T-cell (primary cell): ENCODE data around the gene MEGF8. TPM values are rescaled to one million over a fixed set of nuclear protein-coding genes. Genes with fewer than 3 reads are reported as not detected.

Source experiments
- ATAC-seq, 4 experiments: fragments of 200-7000 bp in 3 of 4; fragments of 150-1000 bp in 1 of 4; cut with Tn5 transposase; replicated peaks in 1 of 4; 1 replicate in 3 of 4; 2 replicates in 1 of 4; pipeline ENCODE4 v1.10.0; 2021; ENCODE audit warnings: moderate library complexity in 3 of 4, mild to moderate bottlenecking in 2 of 4, moderate number of reproducible peaks in 1 of 4
- CTCF ChIA-PET, 2 donors: fragments of 300-600 bp; sonication (Branson Sonifier 250); formaldehyde crosslinking; loops; one replicate each; lab custom pipeline; 2022; ENCODE audit warnings: antibody characterized with exemption in 2 of 2; lab: Charles Lee
- POLR2A ChIA-PET, 2 donors: fragments of 300-600 bp; sonication (Branson Sonifier 250); formaldehyde crosslinking; loops; one replicate each; lab custom pipeline; 2022; ENCODE audit warnings: antibody characterized with exemption in 2 of 2; lab: Charles Lee
- DNase-seq, 35 experiments: peaks; one replicate each; pipeline versions ENCODE4 v3.0.0 to v3.0.0-alpha.2; 2013 to 2023
- H3K27ac ChIP-seq: one replicate; pipeline ENCODE4 v1.5.1; 2013; ENCODE audit warnings: low read length
- H3K27me3 ChIP-seq, 2 experiments: replicated peaks in 1 of 2; 1 replicate in 1 of 2; 2 replicates in 1 of 2; pipeline versions ENCODE4 v1.6.1 to v1.7.0; 2013; ENCODE audit warnings: low read length in 1 of 2, mixed read lengths in 1 of 2; ENCODE audit not compliant: control insufficient read depth in 2 of 2, insufficient read depth in 2 of 2; ENCODE audit errors: extremely low read depth in 1 of 2
- H3K36me3 ChIP-seq, 2 donors: 1 replicate in 1 of 2; 2 replicates in 1 of 2; pipeline versions ENCODE4 v1.6.1 to v1.7.0; 2013; ENCODE audit warnings: low read length in 1 of 2; ENCODE audit not compliant: control insufficient read depth in 2 of 2, insufficient read depth in 1 of 2; ENCODE audit errors: extremely low read depth in 1 of 2
- H3K4me1 ChIP-seq, 2 experiments: 1 replicate in 1 of 2; 2 replicates in 1 of 2; pipeline versions ENCODE4 v1.6.1 to v1.7.0; 2013; ENCODE audit warnings: low read length in 2 of 2, mixed read lengths in 1 of 2; ENCODE audit not compliant: insufficient read depth in 2 of 2, control insufficient read depth in 1 of 2; ENCODE audit errors: extremely low read depth in 1 of 2
- H3K4me3 ChIP-seq, 2 donors: 1 replicate in 1 of 2; 2 replicates in 1 of 2; pipeline versions ENCODE4 v1.5.1 to v1.7.0; 2013; ENCODE audit warnings: mild to moderate bottlenecking in 2 of 2, low read length in 1 of 2, moderate library complexity in 1 of 2; ENCODE audit not compliant: control insufficient read depth in 1 of 2; ENCODE audit errors: extremely low read depth in 1 of 2
- H3K9me3 ChIP-seq: 2 replicates; pipeline ENCODE4 v1.7.0; 2013
- H3K27ac Mint-ChIP-seq, 2 donors: one replicate each; pipeline ENCODE4 v1.8.0; 2020 to 2021; ENCODE audit warnings: mild to moderate bottlenecking in 2 of 2, mixed read lengths in 2 of 2
- H3K27me3 Mint-ChIP-seq, 2 donors: one replicate each; pipeline ENCODE4 v1.8.0; 2021 to 2022; ENCODE audit warnings: mixed read lengths in 2 of 2
- H3K36me3 Mint-ChIP-seq: one replicate; pipeline ENCODE4 v1.8.0; 2021; ENCODE audit warnings: mixed read lengths
- H3K4me1 Mint-ChIP-seq, 3 donors: one replicate each; pipeline ENCODE4 v1.8.0; 2020 to 2022; ENCODE audit warnings: mixed read lengths in 3 of 3, mild to moderate bottlenecking in 1 of 3
- H3K4me3 Mint-ChIP-seq, 3 donors: one replicate each; pipeline ENCODE4 v1.8.0; 2020 to 2022; ENCODE audit warnings: mild to moderate bottlenecking in 3 of 3, mixed read lengths in 3 of 3, moderate library complexity in 3 of 3
- H3K9me3 Mint-ChIP-seq, 3 donors: one replicate each; pipeline ENCODE4 v1.8.0; 2020 to 2022; ENCODE audit warnings: mixed read lengths in 3 of 3
- WGBS: methylation state at CpG from one replicate; pipeline ENCODE4 v1.1.5; 2013; ENCODE audit warnings: missing lambda C conversion rate; ENCODE audit not compliant: insufficient coverage; 5-methylcytosine and 5-hydroxymethylcytosine counted together
- total RNA-seq, 35 experiments: library from RNA in 6 of 35; stranded (reverse) in 6 of 35; fragments of 120-200 nt in 1 of 35; gene quantifications; one replicate each; pipeline versions ENCODE4 v1.2.1 to v1.2.4 and lab custom pipeline; 2013 to 2026

The MEGF8 gene
- total RNA-seq, 5 donors from 2014 or later (not counting 1 experiment from before 2014, with no cell fraction given), result 5.2 to 11.4 (median 9.6) TPM

DNA sequence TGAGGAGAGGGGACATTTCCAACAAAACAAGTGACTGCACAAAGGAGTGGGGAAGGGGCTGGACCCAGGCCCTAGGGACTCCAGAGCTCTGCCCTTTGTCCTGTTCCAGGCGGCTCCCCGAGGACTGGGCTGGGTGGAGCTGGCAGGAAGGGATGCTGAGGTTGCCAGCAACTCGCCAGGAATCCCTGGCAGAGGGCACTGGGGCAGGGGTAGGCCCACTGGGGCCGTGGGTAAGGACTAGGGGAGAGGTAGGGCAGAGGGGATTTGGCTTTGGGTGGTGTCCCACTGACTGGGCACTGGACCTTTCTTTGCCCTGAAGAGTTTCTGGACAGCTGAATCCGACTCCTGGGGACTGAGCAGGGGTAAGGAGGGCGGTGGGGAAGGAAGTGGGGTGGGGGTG is 93.9 kb downstream of the MEGF8 start:
- H3K4me3 ChIP-seq, result no peak overlapping the region
- H3K4me1 ChIP-seq, result peaks cover 8 to 42% of the 10 kb centered on the region in 2 experiments
- ChIA-PET CTCF (interaction anchor here (0.6 to 2.2 kb wide), 6 partner anchors 14 to 283 kb away, joined by 4 to 12 read pairs (median 7); no protein-coding TSS in a partner anchor), POLR2A (no interaction called here)
- H3K9me3 ChIP-seq, result no peaks in the 10 kb centered on the region
- Mint-ChIP-seq H3K27me3 (no peaks in the 10 kb centered on the region), H3K36me3 (peaks cover 5% of the 10 kb centered on the region), H3K4me3 (no peak overlapping the region), H3K27ac (no peak overlapping the region), H3K9me3 (no peaks in the 10 kb centered on the region), H3K4me1 (peaks cover 41 to 45% (median 41%) of the 10 kb centered on the region in 3 donors)
- H3K27ac ChIP-seq, result no peak overlapping the region
- H3K27me3 ChIP-seq, result no peaks in the 10 kb centered on the region
- DNase-seq, result no peak
- ATAC-seq, result no peak
- 85% methylated on average over 5 of the region's 6 CpGs for WGBS
- H3K36me3 ChIP-seq, result peaks cover 0 to 8% of the 10 kb centered on the region in 2 donors

DNA sequence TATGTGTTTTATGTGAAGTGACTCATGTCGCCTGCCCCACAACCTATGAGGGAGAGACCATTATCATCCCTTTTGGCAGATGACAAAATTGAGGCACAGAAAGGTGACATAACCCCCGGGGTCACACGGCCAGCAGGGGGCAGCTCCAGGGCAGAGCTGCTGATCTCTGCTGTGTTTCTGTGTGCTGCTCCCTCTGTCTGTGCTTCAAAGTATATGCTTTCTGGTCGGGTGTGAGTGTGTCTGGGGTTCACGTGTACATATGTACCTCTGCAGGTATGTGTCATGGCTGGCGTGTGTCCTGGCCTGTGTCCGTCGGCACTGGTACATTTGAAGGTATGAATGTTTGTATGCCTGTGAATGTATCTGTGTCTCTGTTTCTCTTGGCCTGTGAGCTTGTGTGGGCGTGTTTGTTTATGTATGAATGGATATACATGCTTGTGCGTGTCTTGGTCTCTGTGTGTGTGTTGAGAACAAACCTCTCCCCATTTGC is 94.7 kb downstream of the MEGF8 start:
- ChIA-PET POLR2A (no interaction called here), CTCF (interaction anchor here (1.0 to 2.2 kb wide), 5 partner anchors 13 to 21 kb away, joined by 5 to 12 read pairs (median 6); no protein-coding TSS in a partner anchor)
- peaks cover 0 to 6% of the 10 kb centered on the region in 2 donors for H3K36me3 ChIP-seq
- H3K27ac ChIP-seq, result no peak overlapping the region
- no peak overlapping the region for H3K4me3 Mint-ChIP-seq
- H3K4me3 ChIP-seq, result no peak overlapping the region
- H3K4me1 ChIP-seq, result peaks cover 8 to 50% of the 10 kb centered on the region in 2 experiments
- DNase-seq (peak; percentile 46 to 85 (median 71)), ATAC-seq (peak in 3 of 4 experiments; percentile 13 to 21 (median 21))
- no peaks in the 10 kb centered on the region for H3K9me3 Mint-ChIP-seq
- H3K9me3 ChIP-seq, result no peaks in the 10 kb centered on the region
- peak overlapping the region; percentile 18 to 31 for H3K27ac Mint-ChIP-seq
- 38% methylated on average over 8 of the region's 10 CpGs for WGBS
- H3K36me3 Mint-ChIP-seq, result no peaks in the 10 kb centered on the region
- H3K27me3 Mint-ChIP-seq, result no peaks in the 10 kb centered on the region
- no peaks in the 10 kb centered on the region for H3K27me3 ChIP-seq
- peaks cover 42 to 47% (median 44%) of the 10 kb centered on the region in 3 donors for H3K4me1 Mint-ChIP-seq

DNA sequence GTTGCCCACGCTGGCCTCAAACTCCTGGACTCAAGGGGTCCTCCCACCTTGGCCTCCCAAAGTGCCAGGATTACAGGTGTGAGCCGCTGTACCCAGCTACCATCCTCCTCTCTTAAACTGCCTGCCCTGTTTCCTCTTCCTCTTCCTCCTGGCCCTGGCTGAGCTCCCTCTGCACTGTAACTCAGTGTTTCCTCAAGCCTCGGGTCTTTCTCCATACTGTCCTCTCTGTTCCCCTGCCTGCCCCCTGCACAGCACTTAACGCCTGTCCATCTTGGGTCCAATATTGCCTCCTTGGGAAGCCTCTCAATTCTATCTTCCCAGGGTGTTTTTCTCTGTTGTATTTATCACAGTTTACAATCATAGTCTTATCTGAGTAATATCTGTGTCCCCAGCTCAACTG is 95.7 kb downstream of the MEGF8 start:
- CTCF ChIA-PET, result interaction anchor here (1.5 to 2.2 kb wide), 3 partner anchors 18 to 20 kb away, joined by 5 to 12 read pairs (median 8); no protein-coding TSS in a partner anchor
- WGBS, result 90% methylated on average over 4 of the region's 4 CpGs
- DNase-seq (no peak), ATAC-seq (no peak)
- Histone ChIP-seq H3K9me3 (no peaks in the 10 kb centered on the region), H3K4me3 (no peak overlapping the region), H3K27ac (no peak overlapping the region), H3K36me3 (peaks cover 0 to 6% of the 10 kb centered on the region in 2 donors), H3K27me3 (no peaks in the 10 kb centered on the region), H3K4me1 (peaks cover 8 to 50% of the 10 kb centered on the region in 2 experiments)
- peak overlapping the region; percentile 94 to 99 (median 99) for H3K4me3 Mint-ChIP-seq
- H3K9me3 Mint-ChIP-seq, result no peaks in the 10 kb centered on the region
- H3K27me3 Mint-ChIP-seq, result no peaks in the 10 kb centered on the region
- POLR2A ChIA-PET, result no interaction called here
- no peaks in the 10 kb centered on the region for H3K36me3 Mint-ChIP-seq
- peak overlapping the region in 1 of 2 donors; percentile 45 for H3K27ac Mint-ChIP-seq
- H3K4me1 Mint-ChIP-seq, result peaks cover 42 to 47% (median 44%) of the 10 kb centered on the region in 3 donors

DNA sequence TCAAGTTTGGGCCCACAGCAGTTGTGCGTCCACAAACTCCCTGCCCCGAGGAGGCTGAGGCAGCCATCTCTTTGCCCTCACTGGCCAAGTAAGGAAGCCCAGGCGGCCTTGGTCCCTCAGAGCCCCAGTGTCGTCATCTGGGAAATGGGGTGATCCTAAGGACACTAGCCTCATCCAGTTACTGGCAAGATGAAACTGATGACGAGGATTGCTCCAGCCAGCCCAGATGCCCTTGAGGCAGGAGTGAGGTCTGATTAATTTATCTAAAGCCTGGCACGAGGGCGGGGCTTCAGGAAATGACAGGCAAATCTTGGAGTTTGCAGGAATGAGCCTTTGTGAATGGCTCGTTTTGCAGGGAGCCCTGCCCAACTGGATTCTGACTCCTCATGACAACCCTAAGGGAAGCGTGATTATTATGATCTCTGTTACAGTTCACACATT is 96.2 kb downstream of the MEGF8 start:
- H3K4me1 ChIP-seq, result peaks cover 8 to 50% of the 10 kb centered on the region in 2 experiments
- Mint-ChIP-seq H3K27me3 (no peaks in the 10 kb centered on the region), H3K9me3 (no peaks in the 10 kb centered on the region), H3K4me1 (peaks cover 42 to 47% (median 44%) of the 10 kb centered on the region in 3 donors), H3K36me3 (no peaks in the 10 kb centered on the region), H3K4me3 (peak overlapping the region; percentile 94 to 99 (median 99)), H3K27ac (no peak overlapping the region)
- H3K27ac ChIP-seq, result no peak overlapping the region
- ChIA-PET POLR2A (no interaction called here), CTCF (interaction anchor here in 1 of 2 donors (2.2 kb wide), 1 partner anchor 19 kb away, joined by 12 read pairs; no protein-coding TSS in a partner anchor)
- no peaks in the 10 kb centered on the region for H3K27me3 ChIP-seq
- ATAC-seq, result no peak
- H3K9me3 ChIP-seq, result no peaks in the 10 kb centered on the region
- no peak overlapping the region for H3K4me3 ChIP-seq
- H3K36me3 ChIP-seq, result peaks cover 0 to 6% of the 10 kb centered on the region in 2 donors
- DNase-seq, result no peak
- 98% methylated on average over 9 of the region's 9 CpGs for WGBS

DNA sequence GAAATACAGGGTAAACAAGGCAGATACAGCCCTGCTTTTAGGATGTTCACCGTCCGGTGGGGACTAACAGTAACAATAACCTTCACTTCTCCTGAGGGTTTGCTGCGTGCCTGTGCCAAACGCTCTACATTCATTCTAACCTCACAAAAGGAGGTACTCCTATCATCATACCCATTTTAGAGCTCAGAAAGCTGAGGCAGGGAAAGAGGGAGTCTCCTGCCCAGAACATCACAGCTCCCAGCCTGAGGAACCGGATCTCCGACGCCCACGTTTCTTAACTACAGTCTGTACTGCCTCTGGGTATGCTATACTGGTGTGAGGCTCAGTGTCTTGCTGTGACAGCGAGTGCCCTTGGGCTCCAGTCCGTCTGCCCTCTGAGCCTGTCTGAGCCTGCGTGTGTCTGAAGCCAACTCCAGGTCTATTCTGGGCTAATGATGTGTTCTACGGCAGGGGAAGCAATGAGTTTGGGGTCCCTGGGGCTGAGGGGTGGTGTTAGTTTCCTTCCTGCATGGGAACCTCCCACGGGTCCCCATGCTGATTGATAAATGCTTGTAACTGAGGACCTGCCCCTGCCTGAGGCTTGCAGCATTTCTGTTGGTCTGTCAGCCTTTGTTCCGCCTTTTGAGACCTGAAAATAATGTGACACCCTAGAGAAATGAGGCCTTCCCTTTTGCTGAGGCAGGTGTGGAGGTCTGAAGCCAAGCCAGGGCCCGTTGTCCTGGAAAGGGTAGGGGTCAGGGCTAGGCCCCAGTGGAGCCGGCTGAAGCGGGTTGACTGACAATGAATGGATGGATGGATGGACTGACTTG is 96.9 kb downstream of the MEGF8 start:
- no peak for DNase-seq
- Mint-ChIP-seq H3K4me1 (peaks cover 42 to 47% (median 44%) of the 10 kb centered on the region in 3 donors), H3K36me3 (no peaks in the 10 kb centered on the region), H3K27ac (peak overlapping the region; percentile 85 to 95), H3K27me3 (no peaks in the 10 kb centered on the region), H3K4me3 (peak overlapping the region; percentile 94 to 99 (median 99)), H3K9me3 (no peaks in the 10 kb centered on the region)
- no peaks in the 10 kb centered on the region for H3K9me3 ChIP-seq
- H3K27me3 ChIP-seq, result no peaks in the 10 kb centered on the region
- CTCF ChIA-PET, result interaction anchor here in 1 of 2 donors (1.5 to 2.3 kb wide), 3 partner anchors 11 to 28 kb away, joined by 4 to 11 read pairs (median 10); no protein-coding TSS in a partner anchor
- WGBS, result 87% methylated on average over 11 of the region's 17 CpGs
- H3K4me3 ChIP-seq, result peak overlapping the region; percentile 81 to 83
- peaks cover 8 to 50% of the 10 kb centered on the region in 2 experiments for H3K4me1 ChIP-seq
- peak overlapping the region; percentile 62 for H3K27ac ChIP-seq
- H3K36me3 ChIP-seq, result peaks cover 0 to 4% of the 10 kb centered on the region in 2 donors
- ATAC-seq, result no peak
- POLR2A ChIA-PET, result no interaction called here

GRCh38 chr19:42422901-42423461 is 97.5 kb downstream of the MEGF8 start:
- peak overlapping the region; percentile 85 to 95 for H3K27ac Mint-ChIP-seq
- no peaks in the 10 kb centered on the region for H3K36me3 Mint-ChIP-seq
- peak overlapping the region; percentile 94 to 99 (median 99) for H3K4me3 Mint-ChIP-seq
- H3K4me1 Mint-ChIP-seq, result peaks cover 42 to 47% (median 44%) of the 10 kb centered on the region in 3 donors
- Histone ChIP-seq H3K27ac (peak overlapping the region; percentile 62), H3K27me3 (no peaks in the 10 kb centered on the region), H3K36me3 (no peaks in the 10 kb centered on the region), H3K4me1 (peaks cover 8 to 50% of the 10 kb centered on the region in 2 experiments), H3K9me3 (no peaks in the 10 kb centered on the region), H3K4me3 (peak overlapping the region; percentile 81 to 83)
- ChIA-PET CTCF (interaction anchor here (0.6 to 2.3 kb wide), 8 partner anchors 10 to 107 kb away, joined by 3 to 25 read pairs (median 7); no protein-coding TSS in a partner anchor), POLR2A (interaction anchor here in 1 of 2 donors (0.7 kb wide), 1 partner anchor 28 kb away, joined by 3 read pairs; no protein-coding TSS in a partner anchor)
- DNase-seq (peak in 33 of 35 experiments; percentile 19 to 68 (median 45)), ATAC-seq (peak; percentile 41 to 58 (median 50))
- H3K27me3 Mint-ChIP-seq, result no peaks in the 10 kb centered on the region
- WGBS, result under 1% methylated on average over 33 of the region's 38 CpGs
- H3K9me3 Mint-ChIP-seq, result no peaks in the 10 kb centered on the region
